Measurements from ENCODE around the gene ACACB. TPM values are rescaled to one million over a fixed set of nuclear protein-coding genes. Genes with fewer than 3 reads are reported as not detected.
"Not testable (repeated sequence)": the region's sequence is repeated elsewhere in the genome, so short reads cannot be mapped to it uniquely, and the experiment has no call there.

The ACACB gene
- total RNA-seq, 1 donor from 2014 or later = 155 TPM

DNA sequence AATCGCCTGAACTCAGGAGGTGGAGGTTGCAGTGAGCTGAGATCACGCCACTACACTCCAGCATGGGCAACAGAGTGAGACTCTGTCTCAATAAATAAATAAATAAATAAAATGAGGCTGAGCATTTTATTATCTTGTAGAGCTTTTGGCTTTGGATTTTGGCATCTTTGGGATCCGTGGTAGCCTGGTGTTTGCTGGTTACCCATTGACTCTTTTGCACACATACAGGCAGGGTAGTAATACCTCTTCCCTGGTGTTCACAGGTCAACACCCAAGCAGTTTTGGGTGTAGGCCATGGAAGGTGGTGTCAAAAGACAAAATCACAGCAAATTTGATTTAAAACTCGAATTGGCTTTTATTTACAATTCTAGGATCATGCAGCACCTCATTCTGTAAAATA, 27.8 kb downstream of the ACACB start:
- DNase-seq = no peak

DNA sequence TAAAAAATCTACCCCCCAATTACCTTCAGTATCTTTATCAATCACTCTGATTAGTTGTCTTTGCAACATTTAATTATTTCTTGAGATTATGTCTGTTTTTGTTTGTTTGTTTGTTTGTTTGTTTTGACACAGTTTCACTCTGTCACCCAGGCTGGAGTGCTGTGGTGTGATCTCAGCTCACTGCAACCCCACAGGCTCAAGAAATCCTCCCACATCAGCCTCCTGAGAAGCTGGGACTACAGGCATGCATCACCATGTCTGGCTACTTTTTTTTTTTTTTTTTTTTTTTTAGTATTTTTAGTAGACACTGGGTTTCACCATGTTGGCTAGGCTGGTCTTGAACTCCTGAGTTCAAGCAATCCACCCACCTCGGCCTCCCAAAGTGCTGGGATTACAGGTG, 30.7 kb downstream of the ACACB start:
- DNase-seq = not testable (repeated sequence)

DNA sequence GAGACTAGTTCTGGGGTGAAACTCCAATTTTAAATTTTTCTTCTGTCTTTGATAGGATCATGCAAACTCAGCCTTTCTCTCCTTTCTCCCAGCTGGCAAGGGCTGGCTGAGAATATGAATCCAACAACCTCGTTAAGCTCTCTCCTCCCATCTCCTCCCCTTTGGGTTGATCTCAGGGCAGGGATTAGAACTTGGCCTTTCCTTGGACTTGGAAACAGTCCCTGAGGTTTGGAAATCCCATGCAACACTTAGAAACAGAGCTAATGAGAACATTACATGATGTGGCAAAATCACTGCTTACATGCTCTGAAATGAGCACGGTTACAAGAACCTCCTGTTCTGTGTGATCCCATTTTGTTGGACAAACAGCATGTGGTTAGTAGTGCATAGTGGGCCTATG, 31.6 kb downstream of the ACACB start:
- peak; percentile 89 for DNase-seq

DNA sequence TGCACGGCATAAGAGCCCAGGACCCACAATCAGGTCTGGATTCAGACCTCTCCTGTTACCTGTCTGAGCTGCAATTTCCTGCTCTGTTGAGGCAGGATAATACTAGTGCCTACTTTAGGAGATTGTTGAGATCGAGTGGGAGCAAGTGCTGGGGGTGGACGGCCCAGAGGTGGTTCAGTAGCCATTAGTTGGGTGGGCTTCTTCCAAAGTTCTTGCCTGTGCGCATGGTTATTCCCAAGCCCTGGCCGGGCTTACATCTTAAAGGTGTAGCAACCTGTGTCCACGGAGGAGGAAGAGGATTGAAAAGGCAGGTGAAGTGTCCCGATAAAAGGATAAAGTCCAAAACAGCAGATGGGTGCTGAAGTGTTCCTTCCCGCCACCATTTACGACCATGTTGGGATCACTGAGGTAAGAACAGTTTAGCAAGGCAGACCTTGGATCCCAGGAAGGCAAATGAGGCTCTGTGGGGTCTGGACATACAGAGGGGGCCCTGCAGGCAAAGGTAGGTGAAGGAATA, 33.8 kb downstream of the ACACB start:
- no peak for DNase-seq

DNA sequence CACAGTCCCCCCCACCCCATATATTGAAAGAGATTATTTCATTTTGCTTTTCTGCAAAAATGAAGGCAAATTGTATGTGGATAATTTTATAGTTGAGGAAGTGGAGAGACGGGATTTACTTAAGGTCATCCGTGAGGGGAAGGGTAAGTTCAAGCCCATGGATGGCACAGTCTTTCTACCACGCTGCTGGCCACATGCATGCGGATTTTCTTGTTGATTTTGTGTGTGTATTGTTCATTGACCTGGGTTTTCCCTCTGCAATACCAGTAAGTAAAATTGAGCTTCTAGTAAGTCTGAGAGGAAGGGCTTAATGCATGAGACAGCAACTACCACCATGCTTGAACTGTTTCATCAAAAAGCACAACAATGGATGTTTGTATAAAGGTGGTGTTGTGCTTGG, 35.1 kb downstream of the ACACB start:
- no peak for DNase-seq

DNA sequence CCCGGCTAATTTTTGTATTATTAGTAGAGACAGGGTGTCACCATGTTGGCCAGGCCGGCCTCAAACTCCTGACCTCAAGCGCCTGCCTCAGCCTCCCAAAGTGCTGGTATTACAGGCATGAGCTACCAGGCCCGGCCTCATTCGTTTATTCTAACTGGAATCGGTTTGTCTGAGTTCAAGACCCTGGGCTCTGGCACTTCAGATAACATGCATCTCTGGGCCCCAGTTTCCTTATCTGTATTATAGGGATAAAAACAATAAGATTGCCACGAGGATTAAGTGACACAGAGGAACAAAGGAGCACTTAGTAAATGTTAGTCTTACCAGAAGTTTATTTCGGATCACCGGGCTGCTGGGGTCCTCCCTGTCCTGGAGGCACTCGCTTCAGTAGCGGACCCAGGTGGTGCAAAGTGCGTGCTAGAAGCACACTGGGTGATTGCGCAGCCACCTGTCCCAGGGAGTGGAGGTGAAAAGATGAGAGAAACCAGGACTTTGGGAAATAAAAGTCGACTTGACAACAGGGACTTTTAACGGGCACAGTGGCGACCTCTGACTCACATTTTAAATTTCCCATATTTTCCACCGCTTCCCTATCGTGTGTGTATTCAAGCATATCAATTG, 37.5 kb downstream of the ACACB start:
- DNase-seq = no peak

DNA sequence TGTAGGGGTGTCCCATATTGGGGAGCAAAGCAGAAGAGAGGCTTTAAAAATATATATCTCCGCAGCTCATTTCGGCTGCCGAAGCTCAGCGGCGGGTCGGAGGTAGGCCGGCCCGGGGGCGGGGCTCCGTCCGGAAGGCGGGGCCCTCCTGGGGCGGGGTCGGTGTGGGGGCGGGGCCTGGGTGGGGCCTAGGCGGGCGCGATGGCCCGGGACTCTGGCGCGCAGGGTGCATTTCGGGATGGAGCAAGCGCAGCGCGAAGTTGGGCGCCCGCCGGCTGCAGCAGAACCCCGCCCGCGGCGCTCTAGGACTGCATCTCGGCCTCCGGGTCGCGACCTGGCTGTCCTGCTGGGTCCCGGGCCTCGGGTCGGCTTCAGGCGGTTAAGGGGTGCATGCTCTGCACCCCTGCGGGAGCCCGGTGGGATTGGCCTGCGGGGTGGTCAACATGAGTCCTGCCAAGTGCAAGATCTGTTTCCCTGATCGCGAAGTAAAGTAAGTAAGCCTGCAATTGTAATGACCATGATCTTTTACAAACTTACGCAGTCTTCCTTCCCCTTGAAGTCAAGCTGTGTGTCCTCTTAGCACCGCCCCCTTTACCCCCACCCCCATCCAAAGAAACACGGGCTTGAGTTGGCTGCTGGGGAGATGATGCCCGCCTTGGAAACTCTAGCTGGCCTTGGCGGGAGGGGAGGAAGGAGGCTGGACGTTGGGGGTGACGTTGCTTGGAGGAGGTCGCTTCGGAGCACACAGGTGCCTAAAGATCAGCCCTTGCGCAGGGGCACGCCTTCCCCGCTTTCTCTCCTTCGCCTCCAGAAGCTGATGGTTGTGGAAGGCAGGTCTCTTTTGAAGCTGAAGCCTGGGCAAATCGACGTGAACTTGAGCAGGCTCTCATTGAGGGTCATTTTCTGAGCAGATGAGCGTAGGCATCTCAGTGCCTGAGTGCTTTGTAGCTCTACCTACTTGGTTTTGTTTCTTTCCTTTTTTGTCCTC, 38.4 kb downstream of the ACACB start:
- peak; percentile 38 for DNase-seq

DNA sequence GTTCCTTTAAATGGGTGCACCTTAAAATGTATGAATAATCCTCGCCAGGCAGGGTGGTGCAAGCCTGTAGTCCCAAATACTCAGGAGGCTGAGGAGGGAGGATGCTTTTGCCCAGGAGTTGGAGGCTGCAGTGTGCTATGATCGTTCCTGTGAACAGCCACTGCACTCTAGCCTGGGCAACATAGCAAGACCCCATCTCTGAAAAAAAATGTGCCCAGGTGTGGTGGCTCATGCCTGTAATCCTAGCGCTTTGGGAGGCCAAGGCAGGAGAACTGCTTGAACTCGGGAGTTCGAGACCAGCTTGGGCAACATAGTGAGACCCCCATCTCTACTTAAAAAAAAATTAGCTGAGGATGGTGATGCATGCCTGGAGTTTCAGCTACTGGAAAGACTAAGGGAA, 39.6 kb downstream of the ACACB start:
- DNase-seq = no peak

DNA sequence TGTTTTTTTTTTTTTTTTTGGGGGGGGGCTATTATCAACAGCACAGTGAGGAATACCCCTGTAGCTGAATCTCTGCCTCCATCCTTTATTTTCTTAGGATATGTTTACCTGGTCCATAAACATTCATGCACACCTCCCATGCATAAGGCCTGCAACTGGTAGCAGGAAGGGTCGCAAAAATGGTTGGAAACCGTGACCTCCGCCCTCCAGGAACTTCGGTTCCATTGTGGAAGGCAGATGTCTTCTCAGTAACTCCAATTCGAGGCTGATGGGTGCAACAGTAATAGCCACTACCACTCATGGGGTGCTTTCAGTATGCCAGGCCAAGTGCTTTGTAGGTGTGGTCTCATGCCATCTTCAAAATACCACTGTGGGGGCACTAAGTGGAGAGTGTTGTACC, 40.2 kb downstream of the ACACB start:
- DNase-seq = no peak

DNA sequence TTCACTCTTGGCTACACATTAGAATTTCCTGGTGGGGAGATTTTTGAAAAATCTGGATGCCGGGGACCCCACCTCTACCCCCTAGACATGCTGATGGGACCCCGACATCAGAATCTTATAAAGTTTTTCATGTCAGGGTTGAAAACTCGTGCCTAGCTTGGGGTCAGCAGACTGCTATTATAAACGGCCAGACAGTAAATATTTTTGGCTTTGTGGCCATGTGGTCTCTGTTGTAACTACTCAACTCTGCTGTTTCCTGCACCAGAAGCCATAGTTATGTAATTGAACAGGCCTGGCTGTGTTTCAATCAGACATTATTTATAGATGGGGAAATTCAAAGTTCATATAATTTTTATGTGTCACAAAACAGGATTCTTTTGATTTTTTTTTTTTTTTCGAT, 41.6 kb downstream of the ACACB start:
- DNase-seq = no peak

DNA sequence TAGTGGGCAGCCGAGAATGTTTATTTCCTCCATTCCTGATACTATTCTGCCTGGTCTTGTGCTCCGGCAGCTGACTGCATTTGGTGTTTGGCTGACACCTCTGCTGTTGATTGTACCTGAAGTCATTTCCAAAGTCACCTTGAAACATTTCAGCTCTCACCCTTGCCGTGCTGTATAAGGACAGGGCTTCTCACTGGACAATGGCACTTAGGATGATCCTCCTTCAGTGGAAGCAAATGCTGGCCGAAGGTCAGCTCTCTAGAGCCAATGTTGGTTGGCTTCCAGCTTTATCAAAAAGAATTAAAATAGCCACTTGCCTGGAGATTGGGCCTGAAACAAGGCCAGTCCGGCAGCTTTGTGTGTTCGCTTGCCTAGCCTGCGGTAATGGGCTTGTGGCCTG, 44.0 kb downstream of the ACACB start:
- DNase-seq = no peak

DNA sequence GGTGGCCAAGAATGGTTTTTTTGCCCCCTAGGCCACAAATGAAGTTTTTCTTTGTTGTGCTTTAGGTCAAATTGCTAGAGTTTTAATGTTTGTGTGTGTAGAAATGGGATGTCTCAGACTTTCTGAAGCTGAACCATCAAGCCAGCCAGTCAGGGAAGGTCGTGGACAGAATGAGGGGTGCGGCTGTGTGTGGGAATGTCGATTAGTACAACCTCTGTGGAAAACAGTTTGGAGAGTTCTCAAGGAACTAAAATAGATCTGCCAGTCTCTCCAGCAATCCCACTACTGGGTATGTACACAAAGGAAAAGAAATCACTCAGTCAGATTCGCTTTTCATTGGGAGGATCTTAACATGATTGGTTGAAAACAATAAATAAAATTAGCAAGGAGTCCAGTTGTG, 44.5 kb downstream of the ACACB start:
- no peak for DNase-seq

DNA sequence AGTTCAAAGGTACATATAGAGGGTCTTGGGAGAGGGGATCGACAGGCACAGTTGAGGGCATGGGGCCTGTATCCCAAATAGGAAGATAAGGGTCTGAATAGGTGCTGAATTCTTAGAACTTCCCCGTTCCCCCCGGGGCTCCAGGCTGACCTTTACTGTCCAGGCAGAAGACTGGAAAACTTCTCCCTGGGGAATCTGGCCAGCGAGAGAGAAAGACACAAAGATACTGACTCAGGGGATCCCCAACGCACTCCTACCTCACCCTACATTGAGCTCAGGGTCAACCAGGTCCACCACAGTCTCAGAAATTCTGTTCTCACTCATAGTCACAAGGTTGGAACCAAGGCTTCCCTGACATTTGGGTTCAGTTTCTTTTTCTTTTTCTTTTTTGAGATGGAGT, 46.2 kb downstream of the ACACB start:
- no peak for DNase-seq

DNA sequence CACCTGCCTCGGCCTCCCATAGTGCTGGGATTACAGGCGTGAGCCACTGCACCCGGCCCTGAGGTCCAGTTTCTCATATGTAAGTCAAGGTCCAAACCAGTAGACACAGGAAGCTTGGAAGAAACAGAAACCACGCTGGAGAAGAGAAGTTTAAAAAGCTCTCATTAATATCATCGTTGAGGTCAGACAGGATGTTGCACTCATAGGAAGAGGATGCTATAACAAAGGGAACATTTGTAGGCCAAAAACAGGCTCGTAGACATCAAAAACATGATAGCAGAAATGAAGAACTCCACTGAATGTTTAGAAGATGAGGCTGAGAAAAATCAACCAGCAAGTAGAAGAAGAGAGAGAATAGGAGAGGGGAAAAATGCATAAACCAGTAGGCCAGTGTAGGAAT, 46.8 kb downstream of the ACACB start:
- DNase-seq = no peak

DNA sequence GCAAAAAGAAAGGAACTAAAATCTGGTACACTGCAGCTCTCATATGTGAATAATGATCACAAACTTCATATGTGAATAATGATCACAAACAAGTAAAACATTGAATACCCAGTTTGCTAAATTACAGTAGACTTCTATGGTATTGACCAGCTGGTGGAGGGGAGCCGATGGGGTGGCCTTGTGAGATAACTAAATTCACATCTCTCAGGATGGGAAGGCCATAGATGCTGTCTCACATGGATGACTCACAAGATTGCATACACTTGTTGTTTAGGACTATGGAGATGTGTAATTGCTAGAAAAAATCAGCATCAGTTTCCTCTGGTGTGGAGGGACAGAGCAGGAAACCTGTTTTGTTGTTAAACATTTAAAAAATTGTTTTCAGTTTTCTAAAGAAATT, 49.2 kb downstream of the ACACB start:
- DNase-seq = no peak

DNA sequence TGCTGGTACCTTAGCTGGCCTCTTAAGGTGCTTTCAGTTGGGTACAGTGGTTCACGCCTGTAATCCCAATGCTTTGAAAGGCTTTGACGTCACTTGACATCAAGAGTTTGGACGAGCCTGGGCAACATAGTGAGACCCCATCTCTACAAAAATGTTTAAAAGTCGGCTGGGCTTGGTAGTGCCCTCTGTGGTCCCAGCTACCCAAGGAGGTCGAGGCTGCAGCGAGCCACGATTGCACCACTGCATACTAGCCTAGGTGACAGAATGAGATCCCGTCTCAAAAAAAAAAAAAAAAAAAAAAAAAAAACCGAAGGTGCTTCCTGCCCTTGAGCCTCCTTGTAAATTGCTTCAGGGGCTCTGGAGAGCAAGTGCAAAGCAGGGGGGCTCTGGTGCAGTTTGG, 50.0 kb downstream of the ACACB start:
- no peak for DNase-seq

DNA sequence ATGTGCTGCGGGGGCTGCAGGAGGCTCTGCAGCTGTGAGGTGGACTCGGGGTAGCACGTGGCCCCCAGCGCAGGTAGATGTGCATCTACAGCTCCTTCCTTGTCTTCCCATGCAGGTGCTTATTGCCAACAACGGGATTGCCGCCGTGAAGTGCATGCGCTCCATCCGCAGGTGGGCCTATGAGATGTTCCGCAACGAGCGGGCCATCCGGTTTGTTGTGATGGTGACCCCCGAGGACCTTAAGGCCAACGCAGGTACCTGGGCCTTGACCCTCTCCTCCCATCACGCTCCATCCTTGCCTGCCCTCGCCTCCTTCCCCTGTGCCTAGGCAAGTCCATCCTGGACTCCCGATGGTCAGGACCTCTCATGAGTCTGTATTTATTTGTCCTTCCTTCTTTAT, 51.4 kb downstream of the ACACB start:
- no peak for DNase-seq

DNA sequence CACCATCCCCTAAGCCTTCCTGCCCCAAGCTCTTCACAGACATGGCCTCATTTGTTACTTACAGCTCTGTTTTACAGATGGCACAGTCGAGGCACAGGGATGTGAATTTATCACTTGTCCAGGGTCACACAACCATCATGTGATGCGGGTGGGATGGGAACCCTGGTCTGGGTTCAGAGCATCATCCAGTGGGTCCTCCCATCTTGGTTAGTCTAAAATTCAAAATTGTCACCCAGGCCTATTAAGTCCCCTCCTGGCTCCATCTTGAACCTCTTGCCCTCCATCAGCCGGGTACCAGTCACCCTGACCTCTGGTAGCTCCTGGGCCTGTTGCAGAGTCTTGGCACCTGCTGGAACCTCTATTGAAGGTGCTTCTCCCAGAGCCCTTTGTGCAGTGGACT, 52.9 kb downstream of the ACACB start:
- DNase-seq = no peak

DNA sequence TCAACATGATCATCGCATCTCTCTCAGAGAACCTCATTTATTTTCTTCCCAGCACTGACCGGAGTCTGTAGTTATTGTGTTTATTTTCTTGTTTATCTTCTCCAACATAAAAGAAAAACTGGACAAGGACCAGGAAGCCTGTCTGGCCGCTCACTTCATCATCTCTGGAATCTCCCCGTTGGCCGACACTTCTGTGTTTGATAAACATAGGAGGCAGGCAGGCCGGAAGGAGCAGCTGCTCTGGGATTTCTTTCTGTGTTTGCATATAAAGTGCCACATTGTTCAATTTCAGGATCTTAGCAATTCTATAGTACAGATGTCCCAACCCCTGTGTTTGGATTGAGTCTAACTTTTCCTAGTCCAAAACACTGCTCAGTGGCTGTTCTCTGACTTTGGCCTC, 53.3 kb downstream of the ACACB start:
- DNase-seq = no peak

DNA sequence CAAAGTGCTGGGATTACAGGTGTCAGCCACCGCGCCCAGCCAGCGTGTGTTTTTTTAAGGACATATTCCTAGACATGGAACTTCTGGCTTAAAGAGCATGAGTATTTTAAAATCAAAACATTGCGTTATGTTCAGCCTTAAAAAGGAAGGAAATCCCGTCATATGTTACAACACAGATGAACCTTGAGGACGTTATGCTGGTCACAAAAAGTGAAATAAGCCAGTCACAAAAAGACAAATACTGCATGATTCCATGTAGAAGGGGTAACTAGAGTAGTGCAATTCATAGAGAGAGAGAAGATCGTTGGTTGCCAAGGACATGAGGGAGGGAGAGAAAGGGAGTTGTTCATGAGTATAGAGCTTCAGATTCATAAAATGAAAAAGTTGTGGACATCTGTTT, 53.9 kb downstream of the ACACB start:
- no peak for DNase-seq

DNA sequence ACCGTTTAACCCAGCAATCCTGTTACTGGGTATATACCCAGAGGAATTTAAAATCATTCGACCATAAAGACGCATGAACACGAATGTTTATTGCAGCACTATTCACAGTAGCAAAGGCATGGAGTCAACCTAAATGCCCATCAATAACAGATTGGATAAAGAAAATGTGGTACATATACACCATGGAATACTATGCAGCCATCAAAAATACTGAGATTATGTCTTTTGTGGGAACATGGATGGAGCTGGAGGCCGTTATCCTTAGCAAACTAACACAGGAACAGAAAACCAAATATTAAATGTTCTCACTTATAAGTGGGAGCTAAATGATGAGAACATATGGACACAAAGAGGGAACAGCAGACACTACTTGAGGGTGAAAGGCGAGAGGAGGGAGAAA, 56.4 kb downstream of the ACACB start:
- not testable (repeated sequence) for DNase-seq

DNA sequence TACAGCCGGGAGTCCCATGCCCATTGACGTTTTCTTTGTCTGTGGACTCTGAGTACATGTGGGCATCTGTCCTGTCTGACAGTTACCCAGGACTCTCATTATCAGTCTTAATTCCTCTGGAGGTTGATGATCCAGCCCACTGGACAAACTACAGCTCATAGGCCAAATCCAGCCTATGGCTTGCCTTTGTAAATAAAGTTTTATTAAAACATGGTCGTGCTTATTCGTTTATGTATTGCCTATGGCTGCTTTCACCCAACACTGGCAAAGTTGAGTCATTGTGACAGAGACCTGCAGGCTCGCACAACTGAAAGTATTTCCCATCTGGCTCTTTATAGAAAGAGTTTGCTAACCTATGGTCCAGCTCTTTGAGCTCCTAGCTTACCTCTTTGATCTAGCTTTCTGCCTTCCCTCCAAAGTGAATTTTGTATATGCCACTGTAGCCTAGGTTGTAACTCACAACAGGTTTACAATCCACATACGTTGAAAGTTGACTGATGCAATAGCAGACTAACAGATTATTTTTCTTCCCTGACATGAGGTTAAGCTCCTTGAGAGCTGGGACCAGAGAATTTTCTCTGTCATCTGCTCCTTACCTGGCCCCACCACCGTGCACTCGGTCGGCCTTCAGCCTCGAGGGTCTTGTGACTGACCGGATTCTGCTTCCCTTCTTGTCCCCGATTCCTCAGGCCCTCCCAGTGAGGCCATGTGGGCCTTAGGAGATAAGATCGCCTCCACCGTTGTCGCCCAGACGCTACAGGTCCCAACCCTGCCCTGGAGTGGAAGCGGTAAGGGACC, 57.3 kb downstream of the ACACB start:
- no peak for DNase-seq

DNA sequence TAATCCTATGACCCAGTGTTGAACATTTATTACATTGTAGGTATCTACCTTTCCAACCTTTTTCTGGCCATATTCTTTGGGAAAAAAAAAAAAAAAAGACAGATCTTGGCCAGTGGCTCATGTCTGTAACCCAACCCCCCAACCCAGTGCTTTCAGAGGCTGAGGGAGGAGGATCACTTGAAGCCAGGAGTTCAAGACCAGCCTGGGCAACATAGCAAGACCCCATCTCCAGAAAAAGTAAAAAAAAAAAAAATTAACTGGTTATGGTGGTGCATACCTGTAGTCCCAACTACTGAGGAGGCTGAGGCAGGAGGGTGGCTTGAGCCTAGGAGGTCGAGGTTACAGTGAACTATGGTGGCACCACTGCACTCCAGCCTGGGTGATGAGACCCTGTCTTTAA, 58.1 kb downstream of the ACACB start:
- DNase-seq = no peak

Measured in skin of body (tissue), 2 donors.